Measurements from ENCODE around the gene ECT2L.

The ECT2L gene

GRCh38 chr6:138805016-138805765 lies 9.3 kb downstream of the ECT2L start:
- DNase-seq (ENCODE audit: low spot score): no peak

DNA sequence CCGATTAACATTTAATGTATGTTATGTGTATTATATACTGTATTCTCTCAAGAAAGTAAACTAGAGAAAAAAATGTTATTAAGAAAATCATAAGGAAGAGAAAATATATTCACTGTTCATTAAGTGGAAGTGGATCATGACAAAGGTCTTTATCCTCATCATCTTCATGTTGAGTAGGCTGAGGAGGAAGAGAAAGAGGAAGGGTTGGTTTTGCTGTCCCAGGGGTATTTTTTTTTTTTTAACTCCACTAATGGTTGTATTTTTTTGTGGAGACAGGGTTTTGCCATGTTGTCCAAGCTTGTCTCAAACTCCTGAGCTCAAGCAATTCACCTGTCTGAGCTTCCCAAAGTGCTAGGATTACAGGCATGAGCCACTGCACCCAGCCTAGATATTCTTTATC lies 11.0 kb downstream of the ECT2L start:
- no peak for DNase-seq (ENCODE audit: low spot score)

- DNase-seq (ENCODE audit: low spot score): no peak
These were observed 13.8 kb downstream of the ECT2L start for GRCh38 chr6:138809677-138810076.

GRCh38 chr6:138811866-138812265 lies 16.0 kb downstream of the ECT2L start:
- no peak for DNase-seq (ENCODE audit: low spot score)

DNA sequence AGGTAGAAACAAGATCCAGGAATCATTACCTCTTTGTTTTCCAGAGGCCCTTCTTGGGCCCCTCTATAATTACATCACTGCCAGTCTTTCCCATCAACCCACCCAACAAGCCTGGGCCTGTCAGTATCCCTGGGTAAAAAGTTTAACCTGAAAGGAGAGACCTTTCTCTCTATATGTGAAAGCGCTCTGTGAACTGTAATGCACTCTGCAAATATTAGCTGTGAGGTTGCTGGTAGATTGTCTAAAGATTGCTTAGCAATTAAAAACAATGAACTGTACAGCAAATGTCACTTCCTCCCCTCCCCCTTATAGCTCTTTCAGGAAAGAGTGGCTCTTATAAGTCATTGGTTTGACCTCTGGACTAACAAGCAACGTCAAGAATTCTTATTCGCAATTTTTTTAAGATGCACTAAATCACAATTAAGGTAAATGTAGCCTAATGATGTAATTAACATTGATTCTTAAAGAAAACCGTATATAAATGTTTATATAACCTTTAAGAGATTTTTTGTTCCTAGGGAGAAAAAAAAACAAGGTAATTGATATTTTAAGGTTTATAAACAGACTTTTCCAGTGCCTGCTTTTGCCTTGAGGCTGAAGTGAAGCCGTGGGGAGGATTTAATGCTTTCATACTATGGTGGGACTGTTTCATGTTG lies 18.4 kb downstream of the ECT2L start:
- DNase-seq (ENCODE audit: low spot score): no peak

- no peak for DNase-seq (ENCODE audit: low spot score)
These were observed 19.3 kb downstream of the ECT2L start for GRCh38 chr6:138815221-138815620.

GRCh38 chr6:138815797-138816528 lies 20.1 kb downstream of the ECT2L start:
- peak; percentile 74 for DNase-seq (ENCODE audit: low spot score)

DNA sequence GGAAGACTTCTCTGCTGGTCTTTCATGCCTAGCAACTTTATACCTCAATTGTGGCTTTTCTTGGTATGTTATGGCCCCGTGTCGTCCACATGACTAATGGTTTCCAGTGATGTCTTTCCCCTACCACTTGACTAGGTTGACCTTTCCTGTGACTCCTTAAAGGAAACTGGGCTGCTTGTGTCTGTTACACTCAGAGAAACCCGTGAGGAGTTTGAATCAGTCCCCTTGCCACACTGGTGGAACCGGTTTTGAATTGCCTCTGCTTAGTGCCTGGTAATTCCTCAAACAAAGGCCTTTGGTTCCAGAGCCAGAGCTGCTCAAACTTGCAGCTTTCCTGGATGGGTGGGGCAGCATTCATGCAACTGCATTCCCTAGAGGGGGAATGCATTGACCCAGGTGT lies 21.9 kb downstream of the ECT2L start:
- no peak for DNase-seq (ENCODE audit: low spot score)

DNA sequence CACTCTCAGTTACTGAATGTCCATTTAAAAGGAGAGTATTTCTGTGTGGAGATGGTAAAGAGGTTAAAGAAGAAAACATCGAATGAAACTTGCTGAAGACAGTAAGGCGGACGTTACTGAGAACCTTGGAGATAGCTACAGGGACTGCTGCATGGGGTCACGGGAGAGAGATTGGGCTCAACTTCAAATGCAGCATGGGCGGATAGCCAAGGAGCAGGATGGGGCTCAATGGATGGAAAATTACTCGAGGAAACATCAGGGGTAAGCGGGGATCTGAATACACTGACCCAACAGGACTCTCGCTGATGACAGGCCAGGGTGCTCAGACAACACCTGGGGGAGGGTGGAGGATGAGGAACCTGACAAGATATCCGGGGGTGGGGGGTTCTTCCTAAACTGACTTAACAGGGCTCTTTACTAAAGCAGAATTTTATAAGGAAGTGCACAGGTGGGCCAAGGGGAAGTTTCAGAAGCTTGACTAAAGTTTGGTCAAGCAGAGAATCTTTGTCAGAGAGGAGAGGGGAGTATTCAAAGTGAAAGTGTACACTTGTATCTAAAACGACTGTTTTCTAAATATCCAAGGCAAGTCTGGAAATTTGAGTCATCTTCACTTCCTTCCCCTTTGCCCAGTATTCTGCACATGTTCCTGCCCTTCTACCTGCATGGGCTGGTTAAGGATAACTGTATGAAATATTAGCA lies 22.8 kb downstream of the ECT2L start:
- no peak for DNase-seq (ENCODE audit: low spot score)

DNA sequence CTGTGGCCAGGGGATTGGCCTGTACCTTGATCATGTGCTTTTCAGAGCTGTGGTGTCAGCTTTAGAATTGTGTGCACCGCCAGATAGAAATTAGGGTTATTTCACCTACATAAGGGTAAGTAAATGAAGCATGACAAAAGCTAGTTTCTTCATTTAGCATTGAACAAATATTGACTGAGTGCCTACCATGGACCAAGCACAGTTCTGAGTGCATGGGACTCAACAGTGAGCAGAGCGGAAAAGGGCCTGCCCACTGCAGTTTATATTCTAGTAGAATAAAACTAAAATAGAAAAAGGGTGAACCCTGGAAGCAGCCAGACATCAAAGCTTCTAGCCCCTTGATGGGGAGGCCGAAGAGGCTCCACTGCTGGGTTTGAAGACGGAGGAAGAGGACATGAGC lies 25.6 kb downstream of the ECT2L start:
- no peak for DNase-seq (ENCODE audit: low spot score)

GRCh38 chr6:138824482-138825144 lies 28.7 kb downstream of the ECT2L start:
- DNase-seq (ENCODE audit: low spot score): no peak

DNA sequence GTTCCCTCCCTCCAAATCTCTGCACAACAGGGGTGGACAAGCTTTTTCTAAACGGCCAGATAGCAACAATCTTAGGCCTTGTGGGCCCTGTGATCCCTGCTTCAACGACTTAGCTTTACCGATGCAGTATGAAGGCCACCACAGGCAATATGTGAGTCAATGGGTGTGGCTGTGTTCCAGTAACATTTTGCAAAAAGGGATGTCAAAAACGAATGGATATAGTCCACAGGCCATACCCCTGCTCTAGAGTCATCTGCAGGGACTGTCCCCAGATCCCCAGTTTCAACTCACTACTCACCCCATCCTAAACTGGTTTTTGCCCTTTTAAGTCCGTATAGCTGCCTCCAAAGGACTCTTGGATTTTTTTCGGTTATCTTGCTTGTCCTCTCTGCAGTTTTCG lies 34.4 kb downstream of the ECT2L start:
- no peak for DNase-seq (ENCODE audit: low spot score)

GRCh38 chr6:138832182-138832581 lies 36.3 kb downstream of the ECT2L start:
- no peak for DNase-seq (ENCODE audit: low spot score)

GRCh38 chr6:138833816-138834539 lies 38.1 kb downstream of the ECT2L start:
- no peak for DNase-seq (ENCODE audit: low spot score)

DNA sequence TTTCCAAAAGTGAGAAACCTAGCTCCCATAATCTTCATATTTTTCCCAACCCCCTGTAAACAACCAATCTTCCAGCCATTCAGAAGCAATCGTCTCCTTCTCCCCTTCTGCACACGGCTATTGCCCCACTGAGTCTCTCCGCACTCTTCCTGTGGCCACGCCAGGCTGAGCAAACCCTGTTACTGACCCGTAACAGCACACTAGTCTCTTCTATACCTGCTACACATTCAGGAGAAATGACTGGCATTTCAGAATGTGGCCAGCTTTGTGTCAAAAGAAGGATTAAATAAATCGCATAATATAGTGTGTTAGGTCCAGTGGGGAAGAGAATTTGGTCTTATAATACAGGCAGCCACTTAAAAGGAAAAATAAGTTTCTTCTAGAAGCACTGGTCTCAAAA lies 41.4 kb downstream of the ECT2L start:
- no peak for DNase-seq (ENCODE audit: low spot score)

DNA sequence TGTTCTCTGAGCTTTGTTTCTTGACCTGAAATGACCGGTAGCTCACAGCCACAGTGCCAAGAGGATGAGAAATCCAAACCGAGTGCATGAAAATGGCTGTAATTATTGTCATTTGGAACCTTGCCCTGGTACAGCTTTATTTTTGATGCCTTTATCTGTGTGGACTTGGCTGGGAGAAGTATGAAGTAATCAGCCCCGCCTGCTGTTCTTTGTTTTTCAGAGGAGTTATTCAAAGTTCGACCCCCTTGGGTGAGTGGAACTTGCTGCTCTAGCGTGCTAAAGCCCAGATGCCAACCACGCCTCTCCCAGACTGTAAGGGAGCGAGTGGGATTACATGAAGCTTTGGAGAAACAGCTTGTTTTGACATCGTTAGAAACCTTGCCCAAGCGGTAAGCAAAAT lies 48.3 kb downstream of the ECT2L start:
- no peak for DNase-seq (ENCODE audit: low spot score)

DNA sequence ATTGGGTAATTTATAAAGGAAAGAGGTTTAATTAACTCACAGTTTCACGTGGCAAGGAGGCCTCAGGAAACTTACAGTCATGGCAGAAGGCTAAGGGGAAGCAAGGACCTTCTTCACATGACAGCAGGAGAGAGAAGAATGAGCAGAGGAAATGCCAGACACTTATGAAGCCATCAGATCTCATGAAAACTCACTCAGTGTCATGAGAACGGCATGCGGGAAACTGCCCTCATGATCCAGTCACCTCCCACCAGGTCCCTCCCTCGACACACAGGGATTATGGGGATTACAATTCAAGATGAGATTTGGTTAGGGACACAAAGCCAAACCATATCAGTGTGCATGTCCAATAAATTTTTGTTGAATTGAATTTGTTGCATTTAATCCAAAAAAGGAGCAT lies 52.0 kb downstream of the ECT2L start:
- DNase-seq (ENCODE audit: low spot score): no peak

DNA sequence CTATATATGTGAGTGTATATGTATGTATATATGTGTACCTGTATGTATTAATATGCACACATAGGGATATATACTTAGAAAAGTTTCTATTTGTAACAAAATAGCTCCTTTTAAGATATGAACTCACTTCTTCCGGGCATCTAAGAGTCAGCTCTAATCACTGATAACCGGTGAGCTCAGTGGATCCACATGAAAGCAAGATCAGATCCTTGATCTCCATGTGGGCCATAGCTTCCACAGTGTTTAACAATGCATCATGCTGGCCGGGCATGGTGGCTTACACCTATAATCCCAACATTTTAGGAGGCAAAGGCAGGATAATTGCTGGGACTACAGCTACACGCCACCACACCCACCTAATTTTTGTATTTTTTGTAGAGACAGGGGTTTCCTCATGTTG lies 52.6 kb downstream of the ECT2L start:
- no peak for DNase-seq (ENCODE audit: low spot score)

DNA sequence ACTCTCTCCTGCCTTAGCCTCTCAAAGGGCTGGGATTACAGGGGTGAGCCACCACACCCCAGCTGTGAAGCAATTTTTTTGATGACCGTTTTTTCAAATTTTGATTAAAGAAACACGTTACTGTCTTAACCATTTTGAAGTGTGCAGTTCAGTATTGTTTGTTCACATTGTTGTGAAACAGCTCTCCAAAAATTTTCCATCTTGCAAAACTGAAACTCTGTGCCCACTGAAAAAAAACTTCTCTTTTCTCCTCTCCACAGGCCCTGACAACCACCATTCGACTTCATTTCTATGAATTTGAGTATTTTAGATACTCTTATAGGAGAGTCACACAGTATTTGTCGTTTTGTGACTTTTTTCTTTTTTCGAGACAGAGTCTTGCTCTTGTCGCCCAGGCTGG lies 53.9 kb downstream of the ECT2L start:
- DNase-seq (ENCODE audit: low spot score): no peak

GRCh38 chr6:138856654-138857053 lies 60.8 kb downstream of the ECT2L start:
- DNase-seq (ENCODE audit: low spot score): no peak

GRCh38 chr6:138857775-138858174 lies 61.9 kb downstream of the ECT2L start:
- DNase-seq (ENCODE audit: low spot score): no peak

All from SK-N-DZ (cell line).